Muscle layer of duodenum (tissue), 2 donors: ENCODE results near the gene LIN28B.

Experiments
- H3K27ac ChIP-seq: one replicate; pipeline ENCODE4 v1.7.0; 2013; ENCODE audit warnings: mild to moderate bottlenecking, low read length
- H3K27me3 ChIP-seq: one replicate; pipeline ENCODE4 v1.7.0; 2013; ENCODE audit warnings: low read depth, mild to moderate bottlenecking, control low read depth, low read length
- H3K36me3 ChIP-seq, 2 donors: one replicate each; pipeline ENCODE4 v1.7.0; 2013; ENCODE audit warnings: low read length in 2 of 2, control low read depth in 1 of 2, mild to moderate bottlenecking in 1 of 2; ENCODE audit not compliant: insufficient read depth in 2 of 2, control insufficient read depth in 1 of 2
- H3K4me1 ChIP-seq, 2 donors: one replicate each; pipeline ENCODE4 v1.7.0; 2013; ENCODE audit warnings: low read length in 2 of 2, mild to moderate bottlenecking in 2 of 2, control low read depth in 1 of 2, moderate library complexity in 1 of 2; ENCODE audit not compliant: insufficient read depth in 2 of 2, control insufficient read depth in 1 of 2
- H3K4me3 ChIP-seq, 2 donors: one replicate each; pipeline ENCODE4 v1.7.0; 2013; ENCODE audit warnings: low read length in 2 of 2, low read depth in 1 of 2, mild to moderate bottlenecking in 1 of 2
- H3K9me3 ChIP-seq, 2 donors: one replicate each; pipeline ENCODE4 v1.7.0; 2013; ENCODE audit warnings: low read length in 2 of 2, control low read depth in 1 of 2, mild to moderate bottlenecking in 1 of 2; ENCODE audit not compliant: control insufficient read depth in 1 of 2
- donor health status: healthy.

The LIN28B gene

GRCh38 chr6:105045526-105045925, 88.6 kb downstream of the LIN28B start:
- no peak overlapping the region for H3K27ac ChIP-seq
- H3K36me3 ChIP-seq: no peaks in the 10 kb centered on the region
- no peaks in the 10 kb centered on the region for H3K4me1 ChIP-seq

GRCh38 chr6:105051941-105052471, 95.1 kb downstream of the LIN28B start:
- H3K4me3 ChIP-seq: no peak overlapping the region
- no peak overlapping the region for H3K27ac ChIP-seq
- peaks cover 0 to 5% of the 10 kb centered on the region in 2 donors for H3K9me3 ChIP-seq
- H3K36me3 ChIP-seq: no peaks in the 10 kb centered on the region
- no peaks in the 10 kb centered on the region for H3K27me3 ChIP-seq
- no peaks in the 10 kb centered on the region for H3K4me1 ChIP-seq

More at GRCh38 chr6:105045526-105045925, 88.6 kb downstream of the LIN28B start:
- Histone ChIP-seq H3K4me3 (no peak overlapping the region), H3K27me3 (no peaks in the 10 kb centered on the region), H3K9me3 (no peaks in the 10 kb centered on the region)

- peaks cover 0 to 5% of the 10 kb centered on the region in 2 donors for H3K9me3 ChIP-seq
- H3K27me3 ChIP-seq: no peaks in the 10 kb centered on the region
- H3K36me3 ChIP-seq: no peaks in the 10 kb centered on the region
- H3K4me1 ChIP-seq: no peaks in the 10 kb centered on the region
- no peak overlapping the region for H3K27ac ChIP-seq
- H3K4me3 ChIP-seq: no peak overlapping the region
Observed at GRCh38 chr6:105056646-105057045, 99.7 kb downstream of the LIN28B start.

- Histone ChIP-seq H3K9me3 (peaks cover 0 to 5% of the 10 kb centered on the region in 2 donors), H3K4me3 (no peak overlapping the region), H3K27me3 (no peaks in the 10 kb centered on the region), H3K27ac (no peak overlapping the region), H3K36me3 (no peaks in the 10 kb centered on the region), H3K4me1 (no peaks in the 10 kb centered on the region)
Observed at GRCh38 chr6:105057160-105057559, 100.3 kb downstream of the LIN28B start.

DNA sequence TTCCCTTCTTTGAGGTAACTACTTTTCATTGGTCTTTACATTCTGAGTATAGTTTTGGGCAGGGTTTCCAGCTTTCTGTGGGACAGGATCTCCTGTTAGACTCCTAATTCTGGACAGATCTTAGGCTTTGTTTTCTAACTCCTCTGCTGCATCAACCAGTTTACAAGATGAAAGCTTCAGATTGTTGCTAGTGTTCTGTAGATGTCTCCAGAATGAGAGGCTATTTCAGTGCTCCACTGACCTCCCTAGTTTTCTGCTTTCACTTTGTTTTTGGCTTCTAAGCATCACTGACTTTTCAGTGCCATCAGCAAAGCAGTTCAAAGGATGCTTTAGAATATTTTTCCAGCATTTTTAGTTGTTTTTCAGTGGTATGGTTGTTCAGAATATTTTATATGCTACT, 101.4 kb downstream of the LIN28B start:
- Histone ChIP-seq H3K27me3 (no peaks in the 10 kb centered on the region), H3K9me3 (peaks cover 0 to 5% of the 10 kb centered on the region in 2 donors), H3K27ac (no peak overlapping the region), H3K4me3 (no peak overlapping the region), H3K36me3 (no peaks in the 10 kb centered on the region), H3K4me1 (no peaks in the 10 kb centered on the region)

GRCh38 chr6:105058846-105059245, 101.9 kb downstream of the LIN28B start:
- Histone ChIP-seq H3K4me1 (no peaks in the 10 kb centered on the region), H3K27me3 (no peaks in the 10 kb centered on the region), H3K4me3 (no peak overlapping the region), H3K27ac (no peak overlapping the region), H3K36me3 (no peaks in the 10 kb centered on the region), H3K9me3 (peaks cover 0 to 5% of the 10 kb centered on the region in 2 donors)

GRCh38 chr6:105066233-105066632, 109.3 kb downstream of the LIN28B start:
- Histone ChIP-seq H3K4me3 (no peak overlapping the region), H3K27me3 (no peaks in the 10 kb centered on the region), H3K4me1 (no peaks in the 10 kb centered on the region), H3K36me3 (no peaks in the 10 kb centered on the region), H3K27ac (no peak overlapping the region), H3K9me3 (no peaks in the 10 kb centered on the region)

- no peak overlapping the region for H3K4me3 ChIP-seq
- H3K4me1 ChIP-seq: no peaks in the 10 kb centered on the region
- H3K27me3 ChIP-seq: no peaks in the 10 kb centered on the region
- no peak overlapping the region for H3K27ac ChIP-seq
- H3K36me3 ChIP-seq: no peaks in the 10 kb centered on the region
- no peaks in the 10 kb centered on the region for H3K9me3 ChIP-seq
Observed at GRCh38 chr6:105066836-105067235, 109.9 kb downstream of the LIN28B start.

DNA sequence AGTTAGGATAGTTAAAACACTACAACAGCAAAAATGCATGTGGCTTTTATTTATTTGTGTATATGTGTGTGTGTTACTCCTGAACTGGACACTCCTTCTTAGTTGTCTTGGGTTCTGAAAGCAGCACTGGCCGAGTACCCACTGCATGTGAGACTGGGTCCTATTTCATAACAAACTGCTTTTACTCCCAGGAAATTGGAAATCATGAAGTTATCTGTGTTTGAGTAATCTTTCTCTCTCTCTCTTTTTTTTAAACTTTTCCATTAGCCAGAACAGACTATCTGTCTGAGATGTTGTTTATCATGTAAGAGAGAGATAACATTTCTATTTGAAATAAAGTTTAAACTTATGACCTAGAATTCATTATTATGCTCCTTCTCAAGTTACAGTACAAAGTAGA, 110.4 kb downstream of the LIN28B start:
- Histone ChIP-seq H3K27me3 (no peaks in the 10 kb centered on the region), H3K9me3 (no peaks in the 10 kb centered on the region), H3K36me3 (no peaks in the 10 kb centered on the region), H3K4me3 (no peak overlapping the region), H3K27ac (no peak overlapping the region), H3K4me1 (no peaks in the 10 kb centered on the region)

- no peaks in the 10 kb centered on the region for H3K27me3 ChIP-seq
- no peaks in the 10 kb centered on the region for H3K9me3 ChIP-seq
- H3K36me3 ChIP-seq: no peaks in the 10 kb centered on the region
- H3K4me3 ChIP-seq: no peak overlapping the region
- H3K4me1 ChIP-seq: no peaks in the 10 kb centered on the region
- no peak overlapping the region for H3K27ac ChIP-seq
Observed at GRCh38 chr6:105068407-105068806, 111.5 kb downstream of the LIN28B start.

DNA sequence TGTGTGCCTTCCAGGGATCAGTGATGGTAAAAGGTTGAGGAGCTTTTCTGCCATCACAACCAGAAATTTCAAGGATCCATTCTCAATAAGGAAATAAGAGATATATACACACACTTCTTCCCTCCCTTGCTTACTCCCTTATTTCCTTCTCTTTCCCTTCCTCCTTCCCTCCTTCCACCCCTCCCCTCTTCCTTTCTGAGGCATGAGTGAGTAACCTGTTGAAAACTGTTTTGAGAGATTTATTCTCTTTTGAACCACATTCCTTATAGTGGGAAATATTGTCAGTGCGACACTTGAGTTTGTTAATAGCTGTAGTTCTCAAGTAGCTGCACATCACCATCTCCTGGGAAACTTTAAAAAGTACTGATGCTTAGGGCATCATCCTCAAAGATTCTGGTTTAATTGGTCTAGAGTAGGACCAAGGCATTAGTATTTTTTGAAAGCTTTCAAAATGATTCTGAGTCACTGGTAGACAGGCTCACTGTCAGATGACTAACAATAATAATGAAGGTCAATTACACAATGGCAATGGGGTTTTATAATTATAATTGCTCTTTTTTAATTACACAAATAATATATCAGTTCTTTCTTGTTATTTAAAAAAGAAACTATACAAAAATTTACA, 113.0 kb downstream of the LIN28B start:
- H3K9me3 ChIP-seq: no peaks in the 10 kb centered on the region
- H3K27ac ChIP-seq: no peak overlapping the region

GRCh38 chr6:105072798-105073199, 115.9 kb downstream of the LIN28B start:
- Histone ChIP-seq H3K27ac (no peak overlapping the region), H3K36me3 (no peaks in the 10 kb centered on the region), H3K27me3 (no peaks in the 10 kb centered on the region), H3K4me1 (peaks cover 0 to 5% of the 10 kb centered on the region in 2 donors), H3K9me3 (no peaks in the 10 kb centered on the region), H3K4me3 (no peak overlapping the region)

More for the DNA sequence above, 113.0 kb downstream of the LIN28B start:
- H3K4me3 ChIP-seq: no peak overlapping the region
- no peaks in the 10 kb centered on the region for H3K4me1 ChIP-seq
- H3K36me3 ChIP-seq: no peaks in the 10 kb centered on the region
- H3K27me3 ChIP-seq: no peaks in the 10 kb centered on the region
